NCI-H1092 treated with DMSO at 0.1 percent for 48 hours (cell line): ENCODE results near the gene EXOC1.
A peak's percentile ranks its signal among the peaks of the same experiment; 100 is the strongest.

ENCODE experiments used
- DNase-seq: peaks from one replicate; lab custom pipeline; 2025; lab: John Stamatoyannopoulos, UW

The EXOC1 gene

GRCh38 chr4:55851885-55852284 is 1.6 kb upstream of the EXOC1 start:
- DNase-seq: no peak

- DNase-seq: no peak
These were observed 681 bp downstream of the EXOC1 start for GRCh38 chr4:55854129-55854528.

GRCh38 chr4:55857586-55857985 is 4.1 kb downstream of the EXOC1 start:
- DNase-seq: no peak

- DNase-seq: no peak
These were observed 6.3 kb downstream of the EXOC1 start for GRCh38 chr4:55859711-55860110.

GRCh38 chr4:55864577-55865223 is 11.3 kb downstream of the EXOC1 start:
- no peak for DNase-seq

GRCh38 chr4:55865228-55865806 is 11.9 kb downstream of the EXOC1 start:
- no peak for DNase-seq

GRCh38 chr4:55866290-55866907 is 13.0 kb downstream of the EXOC1 start:
- no peak for DNase-seq

- peak; percentile 66 for DNase-seq
These were observed 13.6 kb downstream of the EXOC1 start for GRCh38 chr4:55866973-55867574.

- no peak for DNase-seq
These were observed 15.2 kb downstream of the EXOC1 start for GRCh38 chr4:55868581-55869090.

- DNase-seq: no peak
These were observed 17.9 kb downstream of the EXOC1 start for GRCh38 chr4:55871299-55871800.

GRCh38 chr4:55874831-55875230 is 21.4 kb downstream of the EXOC1 start:
- no peak for DNase-seq

- no peak for DNase-seq
These were observed 22.9 kb downstream of the EXOC1 start for GRCh38 chr4:55876387-55876786.

GRCh38 chr4:55879224-55879623 is 25.8 kb downstream of the EXOC1 start:
- DNase-seq: no peak

- DNase-seq: no peak
These were observed 27.3 kb downstream of the EXOC1 start for GRCh38 chr4:55880652-55881280.

GRCh38 chr4:55884093-55884850 is 30.8 kb downstream of the EXOC1 start:
- DNase-seq: no peak

- DNase-seq: no peak
These were observed 31.4 kb downstream of the EXOC1 start for GRCh38 chr4:55884851-55885219.

GRCh38 chr4:55887594-55887993 is 34.1 kb downstream of the EXOC1 start:
- no peak for DNase-seq

GRCh38 chr4:55892156-55892555 is 38.7 kb downstream of the EXOC1 start:
- DNase-seq: no peak

GRCh38 chr4:55896622-55897021 is 43.2 kb downstream of the EXOC1 start:
- DNase-seq: no peak

- DNase-seq: no peak
These were observed 49.2 kb downstream of the EXOC1 start for GRCh38 chr4:55902677-55903076.

GRCh38 chr4:55903577-55903976 is 50.1 kb downstream of the EXOC1 start:
- DNase-seq: no peak

GRCh38 chr4:55904576-55904975 is 51.1 kb downstream of the EXOC1 start:
- no peak for DNase-seq
